GM19328 (cell line): ENCODE data around the gene RNF8.

ENCODE experiments used
- ATAC-seq: cut with Tn5 transposase; IDR thresholded peaks from one replicate; pipeline ENCODE4 v1.9.1; 2021; ENCODE audit warnings: mild to moderate bottlenecking, moderate library complexity; ENCODE audit not compliant: unreplicated experiment

The RNF8 gene

GRCh38 chr6:37357288-37357687, 3.5 kb downstream of the RNF8 start:
- no peak for ATAC-seq

GRCh38 chr6:37357860-37358259, 4.1 kb downstream of the RNF8 start:
- no peak for ATAC-seq

DNA sequence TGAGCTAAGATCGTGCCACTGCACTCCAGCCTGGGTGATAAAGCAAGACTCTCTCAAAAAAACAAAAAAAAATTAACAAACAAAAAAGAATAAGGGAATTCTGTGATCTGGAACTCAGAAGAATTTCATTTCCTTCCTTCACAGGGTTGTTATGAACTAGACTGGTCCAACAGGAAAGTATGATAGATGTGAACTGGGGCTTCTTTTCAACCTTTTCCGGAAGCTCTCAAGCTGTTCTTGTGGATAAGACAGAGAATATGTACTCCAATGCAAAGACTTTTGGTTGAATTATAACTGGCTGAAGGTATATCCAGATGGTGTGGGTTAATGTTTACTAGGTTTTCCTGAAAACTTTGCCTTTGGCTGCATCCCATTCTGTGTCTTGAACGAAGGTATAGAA, 5.3 kb downstream of the RNF8 start:
- ATAC-seq, result no peak

- no peak for ATAC-seq
Observed at GRCh38 chr6:37362101-37362828, 8.5 kb downstream of the RNF8 start.

DNA sequence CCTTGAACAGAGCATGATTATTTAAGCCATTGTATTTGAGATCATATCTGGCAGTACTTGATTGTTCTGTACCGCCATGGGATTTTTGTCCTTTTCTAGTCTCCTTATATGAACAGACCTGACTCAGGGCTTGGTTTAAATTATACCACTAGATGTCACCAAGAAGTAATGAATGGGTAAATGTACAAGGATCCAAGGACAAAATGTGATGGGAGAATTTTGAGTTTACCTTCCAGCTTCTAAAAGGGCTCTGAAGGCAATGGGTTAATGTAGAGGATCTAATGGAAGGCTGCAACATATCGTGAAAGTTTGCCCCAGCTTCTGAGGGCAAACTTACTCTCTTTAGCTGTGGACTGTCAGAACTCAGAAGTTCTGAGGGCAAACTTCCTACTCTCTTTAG, 12.0 kb downstream of the RNF8 start:
- ATAC-seq, result no peak

DNA sequence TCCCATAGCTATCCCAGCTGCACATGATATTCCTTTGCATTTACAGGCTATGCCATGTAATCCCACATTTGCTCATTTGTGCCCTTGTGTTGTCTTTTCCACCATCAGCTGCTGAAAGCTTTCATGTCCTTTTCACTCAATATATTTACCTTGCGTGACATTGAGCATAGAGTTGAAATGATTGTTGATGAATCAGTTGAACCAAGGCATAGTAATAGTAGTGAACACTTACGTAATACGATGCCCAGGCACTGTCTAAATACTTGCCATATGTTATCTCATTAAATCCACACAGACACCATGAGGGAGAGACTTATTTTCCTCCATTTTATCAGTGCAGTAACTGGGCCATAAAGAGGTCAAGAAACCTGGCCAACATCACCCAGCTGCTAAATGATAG, 13.1 kb downstream of the RNF8 start:
- ATAC-seq, result no peak

GRCh38 chr6:37368961-37369320, 15.2 kb downstream of the RNF8 start:
- no peak for ATAC-seq

DNA sequence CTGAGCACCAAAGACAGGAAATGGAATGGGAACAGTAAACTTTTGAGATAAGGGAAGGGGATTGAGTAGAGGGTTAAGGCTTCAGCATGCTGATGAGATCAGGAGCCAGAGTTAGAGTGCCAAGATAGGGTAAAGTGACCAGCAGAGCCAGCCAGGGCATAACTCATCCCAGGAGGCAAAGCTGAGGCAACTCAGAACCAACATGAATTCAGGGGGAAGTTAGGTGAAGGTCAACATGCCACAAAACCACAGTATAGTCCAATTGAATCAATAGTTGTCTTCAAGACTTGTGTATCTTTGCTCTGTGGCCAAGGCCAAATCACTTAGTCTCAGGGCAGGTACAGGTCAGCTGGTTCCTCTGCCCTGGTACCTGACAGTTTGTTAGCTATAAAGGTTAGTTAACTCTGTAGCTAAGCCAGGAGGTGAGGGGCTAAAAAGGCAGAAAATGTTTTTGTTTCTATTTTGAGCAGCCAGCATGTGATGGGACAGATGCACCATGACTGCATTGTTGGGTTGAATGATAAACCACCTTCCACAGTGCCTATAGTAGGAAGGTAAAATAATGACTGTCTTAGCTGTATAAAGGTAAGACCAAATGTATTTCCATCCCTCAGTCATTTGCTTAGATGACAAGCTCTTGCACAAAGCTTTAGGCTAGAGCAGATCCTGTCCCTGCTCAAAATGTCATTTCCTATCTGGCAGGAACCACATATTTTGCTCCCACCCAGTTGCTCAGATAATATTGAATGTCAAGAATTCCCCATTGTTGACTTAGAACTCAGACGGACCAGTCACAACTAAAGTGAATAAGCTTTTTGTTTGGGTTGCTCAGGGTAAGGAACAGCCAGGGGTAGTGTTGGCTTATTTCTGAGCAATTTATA, 15.8 kb downstream of the RNF8 start:
- no peak for ATAC-seq

- ATAC-seq, result no peak
Observed at GRCh38 chr6:37371154-37372083, 17.6 kb downstream of the RNF8 start.

GRCh38 chr6:37372116-37372515, 18.3 kb downstream of the RNF8 start:
- no peak for ATAC-seq

DNA sequence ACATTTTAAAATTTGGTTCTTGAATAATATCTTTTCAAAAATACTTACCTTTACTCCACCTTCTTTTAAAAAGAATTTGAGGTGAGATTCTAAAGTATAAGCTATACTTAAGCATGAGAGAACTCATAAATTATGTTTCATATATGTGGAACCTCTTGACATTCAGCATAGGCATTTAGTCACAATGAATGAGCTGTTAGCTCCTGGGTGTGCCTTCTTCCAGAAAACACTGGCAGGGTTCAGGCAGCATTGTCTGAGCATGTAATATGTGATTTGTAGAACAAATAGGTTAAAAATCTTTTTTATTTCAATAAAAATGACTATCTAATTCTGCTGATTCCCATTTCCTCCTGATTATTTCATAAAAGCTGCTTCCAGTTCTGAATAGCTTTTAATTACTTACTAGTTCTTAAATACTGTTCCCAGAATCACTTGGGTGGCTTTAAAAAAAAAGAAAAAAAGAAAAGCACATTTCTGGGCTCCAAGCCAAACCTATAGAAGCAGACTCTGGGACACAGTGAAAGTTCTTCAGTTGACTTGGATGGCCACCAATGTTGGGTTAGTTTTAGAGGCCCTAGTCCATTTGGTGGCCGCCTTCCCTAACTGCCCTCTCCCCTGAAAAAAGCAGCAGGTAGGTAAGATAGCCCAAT, 20.2 kb downstream of the RNF8 start:
- no peak for ATAC-seq

GRCh38 chr6:37375376-37375775, 21.6 kb downstream of the RNF8 start:
- ATAC-seq, result no peak

- no peak for ATAC-seq
Observed at GRCh38 chr6:37376078-37376743, 22.4 kb downstream of the RNF8 start.

DNA sequence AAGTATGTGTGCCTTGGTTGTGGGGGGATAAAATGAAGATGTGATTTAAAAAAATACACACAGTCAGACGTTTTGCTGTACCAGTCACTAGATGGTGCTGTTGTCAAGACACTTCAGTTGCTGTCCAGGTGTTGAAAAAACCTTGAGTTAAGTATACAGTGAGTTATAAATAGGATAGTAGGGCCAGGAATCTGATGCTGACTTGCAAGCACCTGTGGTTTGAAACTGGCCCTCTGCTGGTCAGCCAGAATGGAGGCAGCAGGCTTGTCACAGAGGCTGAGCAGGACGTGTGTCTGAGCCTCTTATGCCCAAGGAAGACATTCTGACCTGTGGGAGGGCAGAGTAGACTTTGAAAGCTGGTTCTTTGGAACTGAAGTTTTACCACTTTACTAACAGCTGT, 27.8 kb downstream of the RNF8 start:
- no peak for ATAC-seq

- no peak for ATAC-seq
Observed at GRCh38 chr6:37382994-37383765, 29.4 kb downstream of the RNF8 start.

- no peak for ATAC-seq
Observed at GRCh38 chr6:37388578-37388977, 34.8 kb downstream of the RNF8 start.

GRCh38 chr6:37389857-37390256, 36.1 kb downstream of the RNF8 start:
- ATAC-seq, result no peak

- ATAC-seq, result no peak
Observed at GRCh38 chr6:37391120-37391519, 37.3 kb downstream of the RNF8 start.

DNA sequence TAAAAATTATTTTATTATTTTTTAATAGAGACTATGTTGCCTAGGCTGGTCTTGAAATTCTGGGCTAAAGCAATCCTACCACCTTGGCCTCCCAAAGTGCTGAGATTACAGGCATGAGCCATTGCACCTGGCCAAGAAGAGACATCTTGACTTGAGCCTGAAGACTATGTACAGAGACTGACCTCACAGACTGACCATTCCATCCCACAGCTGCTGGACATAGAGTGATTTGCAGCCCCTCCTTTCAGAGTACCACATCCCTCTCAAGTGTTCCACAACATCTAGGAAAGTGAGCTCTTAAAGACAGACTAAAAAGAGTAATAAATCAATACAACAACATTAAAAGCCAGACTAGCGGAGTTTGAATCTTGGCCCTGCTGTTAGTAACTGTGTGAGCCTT, 39.0 kb downstream of the RNF8 start:
- ATAC-seq, result no peak
